SH-SY5Y (cell line): ENCODE measurements around the gene TRMT11.

Experiments used
- GATA2 ChIP-seq: IDR thresholded peaks from 2 replicates; pipeline ENCODE4 v1.6.1; 2011; ENCODE audit warnings: mild to moderate bottlenecking, low read depth, low read length
- GATA3 ChIP-seq: IDR thresholded peaks from 2 replicates; pipeline ENCODE4 v1.6.1; 2011; ENCODE audit warnings: low read depth, mild to moderate bottlenecking, low read length, moderate library complexity

GRCh38 chr6:125979101-125979500 lies 7.2 kb upstream of the TRMT11 start:
- no peak for TF ChIP-seq GATA2
- no peak for TF ChIP-seq GATA3
